K562 treated with DMSO at 1 percent for 4 hours (cell line): ENCODE measurements around the gene TMEM53. TPM values are rescaled to one million over a fixed set of nuclear protein-coding genes. Genes with fewer than 3 reads are reported as not detected.

Experiments
- total RNA-seq: library from RNA; unstranded; fragments of 300-600 nt; gene quantifications from 2 replicates; pipeline ENCODE4 v1.2.3, GENCODE V29; 2022; ENCODE audit not compliant: insufficient read depth

The TMEM53 gene
- total RNA-seq: 5.6 and 8.5 TPM in 2 replicates

GRCh38 chr1:44674113-44675000 is at the start of gene TMEM53, which contains the start of gene ARMH1:
TSS of gene TMEM53 (minus strand) at chr1:44674481. CDS start at chr1:44674391, 90 bp downstream.
TSS of gene ARMH1 (plus strand) at chr1:44674714. CDS start at chr1:44689698, 14,984 bp downstream.

Other genes with a start within 250 kb of the TMEM53 start
- gene ARMH1, start 233 bp upstream of the TMEM53 start, total RNA-seq: not detected in 2 replicates
- gene RNU5D-1, start 56.7 kb upstream of the TMEM53 start, total RNA-seq: not detected in 2 replicates
- 149 and 154 TPM in 2 replicates for gene KIF2C, start 65.4 kb upstream of the TMEM53 start, total RNA-seq
- gene RPS8, start 101.1 kb upstream of the TMEM53 start, total RNA-seq: 6,154 and 6,462 TPM in 2 replicates
- not detected in 2 replicates for gene BEST4, start 113.7 kb upstream of the TMEM53 start, total RNA-seq
- gene PLK3, start 125.9 kb upstream of the TMEM53 start, total RNA-seq: 7.7 and 11.0 TPM in 2 replicates
- gene DYNLT4, start 132.9 kb upstream of the TMEM53 start, total RNA-seq: 1.8 TPM in 1 of 2 replicates, not detected in the other
- 2.2 TPM in 1 of 2 replicates, not detected in the other for gene BTBD19, start 134.0 kb upstream of the TMEM53 start, total RNA-seq
- 0.55 and 1.5 TPM in 2 replicates for gene PTCH2, start 168.8 kb upstream of the TMEM53 start, total RNA-seq